NB4 (cell line): ENCODE results near the gene SYNC.

Source experiments
- POLR2A ChIP-seq: IDR thresholded peaks from 2 replicates; pipeline ENCODE4 v1.6.1; 2011; ENCODE audit warnings: mild to moderate bottlenecking; ENCODE audit not compliant: insufficient read length; ENCODE audit errors: extremely low read depth
- TF ChIP-seq, protein P1 (sequence below): IDR thresholded peaks from 2 replicates; pipeline ENCODE4 v1.6.1; 2011; ENCODE audit warnings: low read depth, low read length

DNA sequence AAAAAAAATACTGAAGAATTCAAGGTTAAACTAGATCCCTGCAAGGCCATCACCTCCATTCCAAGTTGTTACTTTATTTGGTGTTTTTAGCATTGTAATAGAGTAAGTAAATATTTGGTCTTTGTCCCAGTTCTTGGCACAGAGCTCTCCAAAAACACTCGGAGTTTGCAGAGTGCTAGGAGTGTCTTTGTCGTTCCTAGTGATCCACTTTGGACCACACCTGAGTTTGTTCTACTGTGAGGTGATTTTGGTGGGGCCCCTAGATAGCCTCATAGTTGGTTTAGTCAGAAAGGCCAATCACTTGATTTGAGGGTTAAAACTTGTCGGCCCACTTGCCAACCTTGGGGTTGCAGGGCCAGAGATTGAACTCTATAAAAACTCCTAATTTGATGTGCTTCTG is 25.6 kb downstream of the SYNC start:
- TF ChIP-seq, protein P1, sequence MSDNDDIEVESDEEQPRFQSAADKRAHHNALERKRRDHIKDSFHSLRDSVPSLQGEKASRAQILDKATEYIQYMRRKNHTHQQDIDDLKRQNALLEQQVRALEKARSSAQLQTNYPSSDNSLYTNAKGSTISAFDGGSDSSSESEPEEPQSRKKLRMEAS, result no peak
- TF ChIP-seq POLR2A, result no peak
